ENCODE data around the gene FRRS1L.
A peak's percentile ranks its signal among the peaks of the same experiment; 100 is the strongest.

The FRRS1L gene

GRCh38 chr9:109150925-109151545 lies 16.0 kb downstream of the FRRS1L start:
- Histone ChIP-seq H3K27me3 (ENCODE audit: insufficient read depth, poor library complexity, severe bottlenecking) (no peaks in the 10 kb centered on the region), H3K27ac (ENCODE audit: poor library complexity, severe bottlenecking) (no peak overlapping the region), H3K4me3 (ENCODE audit: severe bottlenecking) (no peak overlapping the region), H3K4me1 (ENCODE audit: insufficient read depth, poor library complexity, severe bottlenecking) (no peaks in the 10 kb centered on the region), H3K9me3 (ENCODE audit: severe bottlenecking) (peaks cover 6% of the 10 kb centered on the region), H3K36me3 (ENCODE audit: low read depth) (no peaks in the 10 kb centered on the region)
- DNase-seq (ENCODE audit: low spot score) (no peak), ATAC-seq (ENCODE audit: low read depth) (0 out of 3 replicates have a peak, but pooled peaks have one; percentile 27)
- no peak for TF ChIP-seq CTCF (IDR thresholded peaks at IDR 0.05; ENCODE audit: poor library complexity, severe bottlenecking)

- Histone ChIP-seq H3K4me3 (ENCODE audit: severe bottlenecking) (no peak overlapping the region), H3K9me3 (ENCODE audit: severe bottlenecking) (peaks cover 6% of the 10 kb centered on the region), H3K27me3 (ENCODE audit: insufficient read depth, poor library complexity, severe bottlenecking) (no peaks in the 10 kb centered on the region), H3K27ac (ENCODE audit: poor library complexity, severe bottlenecking) (no peak overlapping the region), H3K4me1 (ENCODE audit: insufficient read depth, poor library complexity, severe bottlenecking) (no peaks in the 10 kb centered on the region), H3K36me3 (ENCODE audit: low read depth) (no peaks in the 10 kb centered on the region)
- no peak for DNase-seq (ENCODE audit: low spot score)
- no peak for TF ChIP-seq CTCF (IDR thresholded peaks at IDR 0.05; ENCODE audit: poor library complexity, severe bottlenecking)
- ATAC-seq (ENCODE audit: low read depth) = no peak
Measured at GRCh38 chr9:109149722-109150121, 17.3 kb downstream of the FRRS1L start.

GRCh38 chr9:109149089-109149488 lies 18.0 kb downstream of the FRRS1L start:
- no peak for ATAC-seq (ENCODE audit: low read depth)
- Histone ChIP-seq H3K9me3 (ENCODE audit: severe bottlenecking) (peaks cover 6% of the 10 kb centered on the region), H3K36me3 (ENCODE audit: low read depth) (no peaks in the 10 kb centered on the region), H3K4me1 (ENCODE audit: insufficient read depth, poor library complexity, severe bottlenecking) (no peaks in the 10 kb centered on the region), H3K27ac (ENCODE audit: poor library complexity, severe bottlenecking) (no peak overlapping the region), H3K27me3 (ENCODE audit: insufficient read depth, poor library complexity, severe bottlenecking) (no peaks in the 10 kb centered on the region), H3K4me3 (ENCODE audit: severe bottlenecking) (no peak overlapping the region)
- no peak for TF ChIP-seq CTCF (IDR thresholded peaks at IDR 0.05; ENCODE audit: poor library complexity, severe bottlenecking)
- DNase-seq (ENCODE audit: low spot score) = no peak

- ATAC-seq (ENCODE audit: low read depth) = no peak
- no peak for DNase-seq (ENCODE audit: low spot score)
- no peak overlapping the region for H3K4me3 ChIP-seq (ENCODE audit: severe bottlenecking)
- no peaks in the 10 kb centered on the region for H3K9me3 ChIP-seq (ENCODE audit: severe bottlenecking)
- H3K36me3 ChIP-seq (ENCODE audit: low read depth) = no peaks in the 10 kb centered on the region
- H3K27me3 ChIP-seq (ENCODE audit: insufficient read depth, poor library complexity, severe bottlenecking) = no peaks in the 10 kb centered on the region
- H3K4me1 ChIP-seq (ENCODE audit: insufficient read depth, poor library complexity, severe bottlenecking) = no peaks in the 10 kb centered on the region
- no peak for TF ChIP-seq CTCF (IDR thresholded peaks at IDR 0.05; ENCODE audit: poor library complexity, severe bottlenecking)
- no peak overlapping the region for H3K27ac ChIP-seq (ENCODE audit: poor library complexity, severe bottlenecking)
Measured at GRCh38 chr9:109145051-109145450, 22.0 kb downstream of the FRRS1L start.

- Histone ChIP-seq H3K4me1 (ENCODE audit: insufficient read depth, poor library complexity, severe bottlenecking) (no peaks in the 10 kb centered on the region), H3K36me3 (ENCODE audit: low read depth) (no peaks in the 10 kb centered on the region), H3K27me3 (ENCODE audit: insufficient read depth, poor library complexity, severe bottlenecking) (no peaks in the 10 kb centered on the region), H3K9me3 (ENCODE audit: severe bottlenecking) (no peaks in the 10 kb centered on the region), H3K4me3 (ENCODE audit: severe bottlenecking) (no peak overlapping the region), H3K27ac (ENCODE audit: poor library complexity, severe bottlenecking) (no peak overlapping the region)
- DNase-seq (ENCODE audit: low spot score) (no peak), ATAC-seq (ENCODE audit: low read depth) (peak; percentile 79)
- peak; percentile 33 for TF ChIP-seq CTCF (IDR thresholded peaks at IDR 0.05; ENCODE audit: poor library complexity, severe bottlenecking)
Measured at GRCh38 chr9:109143881-109144562, 23.0 kb downstream of the FRRS1L start.

Measured in RWPE2 (cell line).